Peyer's patch (tissue), 4 donors: Measurements from ENCODE around the gene THBD. TPM values are rescaled to one million over a fixed set of nuclear protein-coding genes. Genes with fewer than 3 reads are reported as not detected.

ENCODE experiments used
- DNase-seq, 3 donors: peaks; one replicate each; pipeline ENCODE4 v3.0.0-alpha.2; 2017 to 2019
- H3K27ac ChIP-seq, 4 donors: fragments of 200-600 bp; sonication (generic); one replicate each; pipeline ENCODE4 v1.5.1; 2016 to 2019
- H3K27me3 ChIP-seq, 2 donors: fragments of 200-600 bp; sonication (generic); one replicate each; pipeline ENCODE4 v1.5.1; 2019
- H3K36me3 ChIP-seq, 3 donors: fragments of 200-600 bp; sonication (generic); one replicate each; pipeline ENCODE4 v1.5.1; 2016 to 2019
- H3K4me1 ChIP-seq, 4 donors: fragments of 200-600 bp; sonication (generic); one replicate each; pipeline ENCODE4 v1.5.1; 2016 to 2019
- H3K4me3 ChIP-seq, 4 donors: fragments of 200-600 bp; sonication (generic); 1 replicate in 3 of 4; 2 replicates in 1 of 4; pipeline ENCODE4 v1.5.1; 2016 to 2019; ENCODE audit warnings: mild to moderate bottlenecking in 1 of 4
- H3K9me3 ChIP-seq, 4 donors: fragments of 200-600 bp; sonication (generic); one replicate each; pipeline ENCODE4 v1.5.1; 2016 to 2019; ENCODE audit warnings: mild to moderate bottlenecking in 1 of 4
- CTCF ChIP-seq, 6 experiments: fragments of 450-650 bp in 4 of 6; fragments of 200-600 bp in 2 of 6; sonication (generic) in 1 of 6; IDR thresholded peaks; one replicate each; pipeline ENCODE4 v1.5.1; 2017 to 2019; ENCODE audit warnings: antibody characterized with exemption in 6 of 6, mild to moderate bottlenecking in 3 of 6, moderate library complexity in 1 of 6
- POLR2A ChIP-seq, 2 donors: fragments of 450-650 bp; IDR thresholded peaks; one replicate each; pipeline ENCODE4 v1.5.1; 2017; ENCODE audit warnings: antibody characterized with exemption in 2 of 2, mild to moderate bottlenecking in 2 of 2, moderate library complexity in 2 of 2
- total RNA-seq, 4 donors: library from RNA; depleted of rRNA; stranded (reverse); fragments of >200 nt; gene quantifications; one replicate each; pipeline ENCODE4 v1.1.0, GENCODE V29; 2016

THBD gene
- total RNA-seq, 4 donors from 2014 or later = 7.9 to 31.4 (median 12.9) TPM

GRCh38 chr20:23061262-23061661, 11.8 kb upstream of the THBD start:
- Histone ChIP-seq H3K27me3 (no peaks in the 10 kb centered on the region), H3K27ac (peak overlapping the region in 3 of 4 donors; percentile 16 to 65 (median 61)), H3K36me3 (no peaks in the 10 kb centered on the region), H3K4me3 (no peak overlapping the region), H3K4me1 (peaks cover 0 to 16% (median 0%) of the 10 kb centered on the region in 4 donors), H3K9me3 (no peaks in the 10 kb centered on the region)
- DNase-seq = no peak
- TF ChIP-seq POLR2A (IDR thresholded peaks at IDR 0.05) = no peak
- TF ChIP-seq CTCF (IDR thresholded peaks at IDR 0.05) = no peak

GRCh38 chr20:23060629-23061028, 11.2 kb upstream of the THBD start:
- no peak for TF ChIP-seq CTCF (IDR thresholded peaks at IDR 0.05)
- no peak for TF ChIP-seq POLR2A (IDR thresholded peaks at IDR 0.05)
- H3K4me1 ChIP-seq = peaks cover 0 to 16% (median 0%) of the 10 kb centered on the region in 4 donors
- no peaks in the 10 kb centered on the region for H3K36me3 ChIP-seq
- DNase-seq = no peak
- H3K4me3 ChIP-seq = no peak overlapping the region
- H3K9me3 ChIP-seq = no peaks in the 10 kb centered on the region
- H3K27ac ChIP-seq = no peak overlapping the region
- H3K27me3 ChIP-seq = no peaks in the 10 kb centered on the region

- H3K9me3 ChIP-seq = no peaks in the 10 kb centered on the region
- no peak for TF ChIP-seq POLR2A (IDR thresholded peaks at IDR 0.05)
- no peak for TF ChIP-seq CTCF (IDR thresholded peaks at IDR 0.05)
- no peak overlapping the region for H3K4me3 ChIP-seq
- H3K36me3 ChIP-seq = no peaks in the 10 kb centered on the region
- H3K27ac ChIP-seq = no peak overlapping the region
- H3K27me3 ChIP-seq = no peaks in the 10 kb centered on the region
- DNase-seq = no peak
- peaks cover 0 to 16% (median 0%) of the 10 kb centered on the region in 4 donors for H3K4me1 ChIP-seq
These were observed 10.4 kb upstream of the THBD start for GRCh38 chr20:23059846-23060245.

- no peak for TF ChIP-seq CTCF (IDR thresholded peaks at IDR 0.05)
- no peak for TF ChIP-seq POLR2A (IDR thresholded peaks at IDR 0.05)
- no peaks in the 10 kb centered on the region for H3K9me3 ChIP-seq
- peaks cover 0 to 16% (median 0%) of the 10 kb centered on the region in 4 donors for H3K4me1 ChIP-seq
- no peak overlapping the region for H3K27ac ChIP-seq
- H3K4me3 ChIP-seq = no peak overlapping the region
- no peaks in the 10 kb centered on the region for H3K27me3 ChIP-seq
- H3K36me3 ChIP-seq = no peaks in the 10 kb centered on the region
- DNase-seq = no peak
These were observed 9.5 kb upstream of the THBD start for GRCh38 chr20:23059001-23059400.

- Histone ChIP-seq H3K4me1 (peaks cover 0 to 16% (median 0%) of the 10 kb centered on the region in 4 donors), H3K9me3 (no peaks in the 10 kb centered on the region), H3K27ac (no peak overlapping the region), H3K36me3 (no peaks in the 10 kb centered on the region), H3K4me3 (no peak overlapping the region), H3K27me3 (no peaks in the 10 kb centered on the region)
- no peak for DNase-seq
- TF ChIP-seq POLR2A (IDR thresholded peaks at IDR 0.05) = no peak
- TF ChIP-seq CTCF (IDR thresholded peaks at IDR 0.05) = no peak
These were observed 8.8 kb upstream of the THBD start for GRCh38 chr20:23058240-23058639.

- H3K9me3 ChIP-seq = no peaks in the 10 kb centered on the region
- peaks cover 0 to 34% (median 0%) of the 10 kb centered on the region in 4 donors for H3K4me1 ChIP-seq
- H3K27ac ChIP-seq = no peak overlapping the region
- no peak for DNase-seq
- H3K4me3 ChIP-seq = no peak overlapping the region
- peaks cover 0 to 7% of the 10 kb centered on the region in 2 donors for H3K27me3 ChIP-seq
- no peaks in the 10 kb centered on the region for H3K36me3 ChIP-seq
- TF ChIP-seq POLR2A (IDR thresholded peaks at IDR 0.05) = no peak
- no peak for TF ChIP-seq CTCF (IDR thresholded peaks at IDR 0.05)
These were observed 3.4 kb upstream of the THBD start for GRCh38 chr20:23052904-23053303.
